Measurements from ENCODE around the gene TM7SF2. TPM values are rescaled to one million over a fixed set of nuclear protein-coding genes. Genes with fewer than 3 reads are reported as not detected.
A peak's percentile ranks its signal among the peaks of the same experiment; 100 is the strongest.
"Not testable (repeated sequence)": the region's sequence is repeated elsewhere in the genome, so short reads cannot be mapped to it uniquely, and the experiment has no call there.

TM7SF2 gene
- total RNA-seq, 2 experiments from 2014 or later: 17.4 to 18.1 TPM

GRCh38 chr11:65114538-65115171 is 3.0 kb downstream of the TM7SF2 start:
- H3K4me3 Mint-ChIP-seq: no peak overlapping the region
- no peak overlapping the region for H3K27ac Mint-ChIP-seq

DNA sequence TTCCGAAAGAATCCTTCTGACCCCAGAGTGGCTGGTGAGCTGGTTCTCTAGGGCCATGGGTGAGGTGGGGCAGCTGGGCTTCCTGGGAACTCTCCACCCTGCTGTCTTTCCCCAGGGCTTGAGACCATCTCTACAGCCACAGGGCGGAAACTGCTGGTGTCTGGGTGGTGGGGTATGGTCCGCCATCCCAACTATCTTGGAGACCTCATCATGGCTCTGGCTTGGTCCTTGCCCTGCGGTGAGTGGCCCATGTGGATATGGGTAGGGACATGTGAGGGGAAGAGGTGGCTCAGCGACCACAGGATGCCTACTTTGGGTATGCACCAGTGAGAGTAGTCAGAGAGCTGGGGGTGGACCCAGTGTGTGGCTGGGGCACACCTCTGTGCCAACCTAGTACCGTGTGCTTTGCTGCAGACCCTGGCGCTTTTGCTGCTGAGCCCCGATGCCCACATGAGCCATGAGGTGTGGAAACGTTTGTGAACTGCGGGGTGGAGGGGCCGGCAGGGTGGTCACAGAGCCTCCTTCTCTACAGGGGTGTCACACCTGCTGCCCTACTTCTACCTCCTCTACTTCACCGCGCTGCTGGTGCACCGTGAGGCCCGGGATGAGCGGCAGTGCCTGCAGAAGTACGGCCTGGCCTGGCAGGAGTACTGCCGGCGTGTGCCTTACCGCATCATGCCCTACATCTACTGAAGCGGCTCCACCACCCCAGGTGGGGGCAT is 3.9 kb downstream of the TM7SF2 start:
- intact Hi-C loops (cut with DNase I, micrococcal nuclease): loop anchor here (2.0 to 10.0 kb wide), 6 partner anchors 75 to 871 kb away; partner anchors contain the start of genes CCDC88B (in 1 of the 2), FKBP2 (in 1 of the 2), PPP1R14B (in 1 of the 2) and SAC3D1 (in 1 of the 2)
- CTCF ChIA-PET: interaction anchor here (0.7 kb wide), 1 partner anchor 147 kb away, joined by 3 read pairs; no protein-coding TSS in a partner anchor
- peak; percentile 37 for DNase-seq
- Mint-ChIP-seq H3K36me3 (ENCODE audit: low read depth) (peaks cover 38% of the 10 kb centered on the region), H3K4me1 (peaks cover 64% of the 10 kb centered on the region), H3K27me3 (no peaks in the 10 kb centered on the region), H3K4me3 (peak overlapping the region; percentile 88), H3K9me3 (ENCODE audit: low read depth) (no peaks in the 10 kb centered on the region), H3K27ac (peak overlapping the region; percentile 95)
- no peak for ATAC-seq
- POLR2A ChIA-PET: interaction anchor here (0.6 kb wide), 1 partner anchor 401 kb away, joined by 4 read pairs; no protein-coding TSS in a partner anchor

More at GRCh38 chr11:65114538-65115171, 3.0 kb downstream of the TM7SF2 start:
- ChIA-PET CTCF (interaction anchor here (0.6 to 4.9 kb wide), 3 partner anchors 18 to 148 kb away, joined by 3 to 56 read pairs (median 3); partner anchors contain the start of gene VPS51), POLR2A (interaction anchor here (0.6 kb wide), 1 partner anchor 402 kb away, joined by 4 read pairs; no protein-coding TSS in a partner anchor)
- Mint-ChIP-seq H3K27me3 (no peaks in the 10 kb centered on the region), H3K36me3 (ENCODE audit: low read depth) (peaks cover 29% of the 10 kb centered on the region), H3K4me1 (peaks cover 62% of the 10 kb centered on the region), H3K9me3 (ENCODE audit: low read depth) (no peaks in the 10 kb centered on the region)
- ATAC-seq: no peak
- no peak for DNase-seq
- intact Hi-C loops (cut with DNase I, micrococcal nuclease): loop anchor here (5.0 to 10.0 kb wide), 4 partner anchors 197 to 870 kb away; partner anchors contain the start of genes ATG2A (in 1 of the 2), CCDC88B (in 1 of the 2), FKBP2 (in 1 of the 2) and PPP1R14B (in 1 of the 2)

DNA sequence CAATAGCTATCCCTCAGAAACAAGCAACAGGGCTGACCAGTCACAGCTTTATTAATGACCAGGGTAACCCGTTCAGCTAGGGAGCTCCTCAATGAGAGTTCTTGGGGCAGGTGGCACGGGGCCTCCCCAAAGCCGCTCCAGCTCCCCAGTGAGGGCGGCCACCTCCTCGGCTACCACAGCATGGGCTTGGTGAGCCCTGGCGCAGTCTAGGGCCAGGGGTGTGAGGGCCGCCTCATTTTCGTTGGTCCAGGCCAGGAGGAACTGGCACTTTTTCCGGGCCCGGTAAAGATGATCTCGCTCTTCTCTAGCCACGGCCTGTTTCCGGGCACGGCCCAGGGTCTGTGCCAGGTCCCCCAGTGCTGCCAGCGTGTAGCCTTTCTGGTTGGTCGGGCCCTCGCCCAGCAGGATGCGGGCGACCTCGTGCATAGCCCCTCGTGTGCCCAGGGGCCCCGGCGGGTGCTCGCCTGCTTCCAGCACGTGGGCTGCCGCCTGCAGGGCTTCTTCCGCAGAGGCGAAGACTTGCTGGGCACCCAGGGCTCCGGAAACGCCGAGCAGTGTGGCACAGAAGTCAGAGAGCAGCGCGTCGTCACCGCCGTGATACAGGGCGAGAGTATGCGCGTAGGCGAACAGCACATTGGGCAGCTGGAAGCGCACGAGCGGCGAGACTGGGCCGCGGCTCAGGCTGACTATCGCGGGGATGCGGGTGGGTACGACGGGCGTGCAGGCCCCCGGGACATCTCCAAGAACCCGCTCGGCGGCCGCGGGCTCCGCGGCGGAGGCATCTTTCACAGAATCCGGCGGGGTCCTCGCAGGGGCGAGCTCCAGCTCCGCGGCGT is 4.9 kb downstream of the TM7SF2 start:
- peak; percentile 85 for DNase-seq
- peak; percentile 25 for ATAC-seq
- ChIA-PET CTCF (interaction anchor here (0.7 to 2.0 kb wide), 10 partner anchors 15 to 471 kb away, joined by 3 to 17 read pairs (median 4); partner anchors contain the start of genes ARL2 and SYVN1), POLR2A (interaction anchor here (1.0 to 1.3 kb wide), 2 partner anchors 20 to 31 kb away, joined by 4 read pairs; no protein-coding TSS in a partner anchor)
- H3K36me3 Mint-ChIP-seq (ENCODE audit: low read depth): peaks cover 49% of the 10 kb centered on the region
- H3K4me1 Mint-ChIP-seq: peaks cover 62% of the 10 kb centered on the region
- peak overlapping the region; percentile 95 for H3K27ac Mint-ChIP-seq
- H3K4me3 Mint-ChIP-seq: peak overlapping the region; percentile 88
- intact Hi-C loops (cut with DNase I, micrococcal nuclease): loop anchor here (1.0 to 10.0 kb wide), 19 partner anchors 18 to 872 kb away; partner anchors contain the start of genes SAC3D1 (in 2 of the 2), SF1 (in 2 of the 2), ATG2A (in 1 of the 2) and CCDC88B (in 1 of the 2)
- H3K9me3 Mint-ChIP-seq (ENCODE audit: low read depth): no peaks in the 10 kb centered on the region
- no peaks in the 10 kb centered on the region for H3K27me3 Mint-ChIP-seq

- intact Hi-C loops (cut with DNase I, micrococcal nuclease): loop anchor here (1.0 to 10.0 kb wide), 19 partner anchors 17 to 873 kb away; partner anchors contain the start of genes SAC3D1 (in 2 of the 2), SF1 (in 2 of the 2), ATG2A (in 1 of the 2) and CCDC88B (in 1 of the 2)
- H3K4me1 Mint-ChIP-seq: peaks cover 57% of the 10 kb centered on the region
- no peaks in the 10 kb centered on the region for H3K9me3 Mint-ChIP-seq (ENCODE audit: low read depth)
- peak within 1 kb of the TSS; percentile 95 for H3K27ac Mint-ChIP-seq
- peaks cover 55% of the 10 kb centered on the region for H3K36me3 Mint-ChIP-seq (ENCODE audit: low read depth)
- no peaks in the 10 kb centered on the region for H3K27me3 Mint-ChIP-seq
- ATAC-seq (peak; percentile 68), DNase-seq (peak; percentile 100)
- peak within 1 kb of the TSS; percentile 88 for H3K4me3 Mint-ChIP-seq
- POLR2A ChIA-PET: interaction anchor here (0.7 to 2.0 kb wide), 5 partner anchors 18 to 1517 kb away, joined by 3 to 9 read pairs (median 4); no protein-coding TSS in a partner anchor
- CTCF ChIA-PET: interaction anchor here (0.6 to 2.0 kb wide), 17 partner anchors 9 to 471 kb away, joined by 3 to 17 read pairs (median 4); partner anchors contain the start of genes ARL2 and SYVN1
These were observed 5.8 kb downstream of the TM7SF2 start, which contains the start of gene ZNHIT2 for GRCh38 chr11:65117206-65118096. Gene ZNHIT2 (minus strand): TSS chr11:65117701. CDS start chr11:65117653, 48 bp downstream.

DNA sequence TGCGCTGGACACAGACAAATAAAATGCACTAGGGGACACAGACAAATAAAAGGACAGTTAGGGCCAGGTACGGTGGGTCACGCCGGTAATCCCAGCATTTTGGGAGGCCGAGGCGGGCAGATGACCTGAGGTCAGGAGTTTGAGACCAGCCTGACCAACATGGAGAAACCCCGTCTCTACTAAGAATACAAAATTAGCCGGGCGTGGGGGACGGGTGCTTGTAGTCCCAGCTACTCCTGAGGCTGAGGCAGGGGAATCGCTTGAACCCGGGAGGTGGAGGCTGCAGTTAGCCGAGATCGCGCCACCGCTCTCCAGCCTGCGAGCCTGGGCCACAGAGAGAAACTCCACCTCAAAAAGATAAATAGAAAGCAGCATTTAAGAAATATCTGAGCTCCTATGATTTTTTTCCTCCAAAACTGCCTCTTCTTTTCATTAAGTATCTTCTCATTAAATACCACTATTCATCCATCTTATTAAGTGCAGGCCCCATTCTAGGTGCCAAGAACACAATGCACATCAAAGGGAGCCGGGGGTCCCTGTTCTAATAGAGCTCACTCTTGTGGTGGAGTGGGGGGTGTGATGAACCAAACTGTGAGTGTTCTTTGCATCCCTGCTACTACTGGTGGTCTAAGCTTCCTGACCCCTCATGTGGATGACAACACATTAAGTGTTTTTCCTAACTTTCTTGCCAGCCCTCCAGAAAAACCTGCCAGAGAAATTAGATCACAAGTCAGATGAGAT is 6.6 kb downstream of the TM7SF2 start:
- DNase-seq: no peak
- Mint-ChIP-seq H3K27ac (peak overlapping the region; percentile 79), H3K36me3 (ENCODE audit: low read depth) (peaks cover 55% of the 10 kb centered on the region), H3K9me3 (ENCODE audit: low read depth) (no peaks in the 10 kb centered on the region), H3K4me3 (peak overlapping the region; percentile 88), H3K27me3 (no peaks in the 10 kb centered on the region), H3K4me1 (peaks cover 59% of the 10 kb centered on the region)
- ChIA-PET POLR2A (interaction anchor here (1.3 to 2.0 kb wide), 3 partner anchors 17 to 33 kb away, joined by 4 to 9 read pairs (median 4); no protein-coding TSS in a partner anchor), CTCF (interaction anchor here (0.5 to 2.0 kb wide), 10 partner anchors 10 to 375 kb away, joined by 3 to 17 read pairs (median 4); partner anchors contain the start of gene ARL2)
- intact Hi-C loops (cut with DNase I, micrococcal nuclease): loop anchor here (10.0 kb wide), 3 partner anchors 343 to 873 kb away; partner anchors contain the start of genes CCDC88B (in 1 of the 2), FKBP2 (in 1 of the 2), PPP1R14B (in 1 of the 2) and SF1 (in 1 of the 2)
- no peak for ATAC-seq

GRCh38 chr11:65118891-65119669 is 7.4 kb downstream of the TM7SF2 start:
- Mint-ChIP-seq H3K4me3 (peak overlapping the region; percentile 100), H3K36me3 (ENCODE audit: low read depth) (peaks cover 55% of the 10 kb centered on the region), H3K27ac (peak overlapping the region; percentile 79), H3K4me1 (peaks cover 53% of the 10 kb centered on the region)
- not testable (repeated sequence) for H3K9me3 Mint-ChIP-seq (ENCODE audit: low read depth); ATAC-seq; DNase-seq; H3K27me3 Mint-ChIP-seq
- CTCF ChIA-PET: interaction anchor here (0.5 to 2.0 kb wide), 7 partner anchors 10 to 106 kb away, joined by 3 to 17 read pairs (median 3); no protein-coding TSS in a partner anchor
- POLR2A ChIA-PET: interaction anchor here (1.6 to 2.0 kb wide), 2 partner anchors 16 to 20 kb away, joined by 4 to 9 read pairs; no protein-coding TSS in a partner anchor
- intact Hi-C loops (cut with DNase I, micrococcal nuclease): loop anchor here (10.0 kb wide), 3 partner anchors 344 to 874 kb away; partner anchors contain the start of genes CCDC88B (in 1 of the 2), FKBP2 (in 1 of the 2), PPP1R14B (in 1 of the 2) and SF1 (in 1 of the 2)

DNA sequence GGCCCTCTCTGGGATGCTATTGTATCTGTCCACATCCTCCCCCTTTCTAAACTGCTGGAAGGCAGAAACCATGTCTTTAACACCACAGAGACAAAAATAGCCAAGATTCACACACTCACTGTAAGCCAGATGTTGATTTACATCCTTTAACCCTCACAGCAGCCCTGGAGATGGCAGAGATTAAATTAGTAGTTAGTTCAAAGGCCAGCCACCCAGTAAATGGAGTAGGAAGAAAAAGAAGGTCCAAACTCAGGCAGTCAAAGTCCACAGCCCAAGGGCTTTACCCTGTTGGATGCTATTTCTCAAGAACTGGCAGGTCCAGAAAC is 8.0 kb downstream of the TM7SF2 start:
- ChIA-PET POLR2A (no interaction called here), CTCF (no interaction called here)
- Mint-ChIP-seq H3K27ac (peak overlapping the region; percentile 100), H3K4me1 (peaks cover 53% of the 10 kb centered on the region), H3K27me3 (no peaks in the 10 kb centered on the region), H3K4me3 (peak overlapping the region; percentile 100), H3K36me3 (ENCODE audit: low read depth) (peaks cover 61% of the 10 kb centered on the region), H3K9me3 (ENCODE audit: low read depth) (no peaks in the 10 kb centered on the region)
- intact Hi-C loops (cut with DNase I, micrococcal nuclease): loop anchor here (10.0 kb wide), 3 partner anchors 345 to 875 kb away; partner anchors contain the start of genes CCDC88B (in 1 of the 2), FKBP2 (in 1 of the 2), PPP1R14B (in 1 of the 2) and SF1 (in 1 of the 2)
- DNase-seq (no peak), ATAC-seq (no peak)

GRCh38 chr11:65120831-65121230 is 9.2 kb downstream of the TM7SF2 start:
- Mint-ChIP-seq H3K27ac (peak overlapping the region; percentile 100), H3K4me3 (peak overlapping the region; percentile 100), H3K9me3 (ENCODE audit: low read depth) (no peaks in the 10 kb centered on the region), H3K4me1 (peaks cover 46% of the 10 kb centered on the region), H3K36me3 (ENCODE audit: low read depth) (peaks cover 58% of the 10 kb centered on the region), H3K27me3 (no peaks in the 10 kb centered on the region)
- no peak for ATAC-seq
- DNase-seq: no peak
- intact Hi-C loops (cut with DNase I, micrococcal nuclease): no loop called here
- CTCF ChIA-PET: interaction anchor here (0.7 to 2.6 kb wide), 6 partner anchors 8 to 770 kb away, joined by 3 to 20 read pairs (median 9); partner anchors contain the start of genes CCDC85B, SYVN1 and TM7SF2
- POLR2A ChIA-PET: interaction anchor here (0.6 kb wide), 1 partner anchor 41 kb away, joined by 12 read pairs; no protein-coding TSS in a partner anchor
